Activated effector memory CD4-positive, alpha-beta T cell treated with Interleukin-2 at 50 U/mL for 16 hours (primary cell): ENCODE data around the gene KCNJ12.

Experiments used
- DNase-seq: peaks from one replicate; pipeline ENCODE4 v3.0.0-alpha.2; 2020

The KCNJ12 gene

DNA sequence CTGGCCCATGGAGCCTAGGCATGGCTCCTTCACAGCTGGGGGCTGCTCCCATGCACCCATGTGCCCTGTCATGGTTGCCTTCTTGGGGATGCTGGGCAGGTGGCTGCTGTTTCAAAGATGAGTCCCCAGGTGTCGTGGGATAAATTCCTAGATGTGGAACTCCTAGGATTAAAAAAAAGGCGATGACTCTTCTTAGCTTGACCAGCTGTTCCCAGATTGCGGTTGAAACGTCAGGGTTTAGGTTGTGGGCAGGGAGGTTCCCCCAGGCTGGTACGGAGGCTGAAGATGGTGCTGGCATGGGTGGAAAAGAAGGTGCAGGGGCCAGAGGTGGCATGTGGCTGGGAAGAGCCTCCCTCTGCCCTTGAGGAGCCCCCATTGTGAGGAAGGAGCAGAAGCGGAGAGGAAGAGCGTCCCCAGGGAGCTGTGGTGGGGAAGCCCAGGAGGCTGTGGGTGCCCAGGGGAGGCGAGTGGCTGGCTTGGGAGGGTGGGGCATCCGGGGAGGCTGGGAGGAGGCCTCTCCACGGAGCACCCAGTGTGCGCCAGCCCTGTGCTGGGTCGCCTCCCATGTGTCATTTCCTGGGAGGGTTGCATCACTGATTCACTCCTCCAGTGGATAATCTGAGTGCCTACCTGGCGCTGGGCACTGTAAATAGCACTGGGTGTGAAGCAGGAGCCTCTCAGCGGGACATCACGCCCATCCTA, 7.5 kb upstream of the KCNJ12 start:
- DNase-seq, result no peak

DNA sequence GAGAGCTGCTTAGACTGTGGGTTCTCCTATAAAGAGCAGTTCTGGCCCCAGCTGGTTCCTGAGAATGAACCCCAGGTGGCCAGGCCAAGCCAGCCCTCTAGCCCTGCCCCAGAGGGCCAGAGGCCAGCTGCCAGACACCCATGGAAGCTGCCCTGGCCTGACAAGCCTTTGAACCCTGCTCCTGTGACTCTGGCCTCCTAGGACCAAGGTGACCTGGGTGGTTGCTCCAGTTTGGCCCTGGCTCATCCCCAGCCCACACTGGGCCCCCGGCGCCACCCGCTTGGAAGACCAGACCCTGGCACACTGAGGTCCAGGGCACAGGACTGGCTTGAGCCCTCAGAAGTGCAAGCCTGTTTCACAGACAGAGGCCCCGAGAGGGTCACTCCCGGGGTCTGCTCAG, 6.8 kb upstream of the KCNJ12 start:
- no peak for DNase-seq

DNA sequence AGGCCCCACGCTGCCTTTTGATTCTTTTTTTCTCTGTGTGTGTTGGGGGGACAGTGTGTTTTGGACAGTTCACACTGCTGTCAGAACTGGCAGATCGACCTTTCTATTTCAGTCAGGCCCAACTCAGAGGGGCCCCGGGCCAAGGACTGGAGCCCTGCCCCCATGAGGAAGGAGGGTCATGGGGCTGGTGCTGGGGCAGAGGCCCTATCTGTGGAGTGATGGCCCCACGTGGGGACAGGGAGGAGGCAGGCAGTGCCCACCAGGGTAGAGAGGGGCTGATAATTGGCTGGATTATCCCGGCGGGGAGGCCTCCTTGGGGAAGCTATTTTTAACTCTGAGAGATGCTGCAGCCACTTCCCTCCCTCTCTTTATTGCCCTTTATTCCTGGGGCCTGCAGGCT, 5.7 kb upstream of the KCNJ12 start:
- DNase-seq, result no peak

DNA sequence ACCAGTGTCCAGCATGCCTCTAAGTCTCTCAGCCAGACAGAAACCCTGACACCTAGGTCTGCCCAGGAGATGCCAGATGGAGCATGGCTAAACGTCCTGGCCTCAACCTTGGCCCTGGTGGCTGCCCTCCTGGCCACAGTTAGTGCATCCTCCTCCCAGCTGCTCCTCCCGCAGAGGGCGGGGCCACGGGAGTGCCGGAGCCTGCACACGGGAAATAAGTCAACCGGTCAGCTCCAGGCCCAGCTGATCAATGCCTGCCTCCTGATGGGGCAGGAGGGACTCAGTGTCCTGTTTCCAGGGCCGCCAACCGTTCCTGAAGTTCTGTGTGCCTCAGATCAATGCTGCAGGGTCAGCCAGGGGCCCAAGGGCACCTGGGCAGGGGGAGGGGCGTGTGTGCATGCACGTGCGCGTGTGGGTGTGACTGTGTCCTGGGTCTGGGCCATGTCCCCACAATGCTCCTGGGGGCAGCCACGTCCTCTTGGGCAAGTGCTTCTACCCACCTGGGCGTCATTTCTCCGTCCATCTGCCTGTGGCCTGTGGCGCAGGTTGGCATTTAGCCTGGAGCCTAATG, 4.6 kb upstream of the KCNJ12 start:
- DNase-seq, result no peak

DNA sequence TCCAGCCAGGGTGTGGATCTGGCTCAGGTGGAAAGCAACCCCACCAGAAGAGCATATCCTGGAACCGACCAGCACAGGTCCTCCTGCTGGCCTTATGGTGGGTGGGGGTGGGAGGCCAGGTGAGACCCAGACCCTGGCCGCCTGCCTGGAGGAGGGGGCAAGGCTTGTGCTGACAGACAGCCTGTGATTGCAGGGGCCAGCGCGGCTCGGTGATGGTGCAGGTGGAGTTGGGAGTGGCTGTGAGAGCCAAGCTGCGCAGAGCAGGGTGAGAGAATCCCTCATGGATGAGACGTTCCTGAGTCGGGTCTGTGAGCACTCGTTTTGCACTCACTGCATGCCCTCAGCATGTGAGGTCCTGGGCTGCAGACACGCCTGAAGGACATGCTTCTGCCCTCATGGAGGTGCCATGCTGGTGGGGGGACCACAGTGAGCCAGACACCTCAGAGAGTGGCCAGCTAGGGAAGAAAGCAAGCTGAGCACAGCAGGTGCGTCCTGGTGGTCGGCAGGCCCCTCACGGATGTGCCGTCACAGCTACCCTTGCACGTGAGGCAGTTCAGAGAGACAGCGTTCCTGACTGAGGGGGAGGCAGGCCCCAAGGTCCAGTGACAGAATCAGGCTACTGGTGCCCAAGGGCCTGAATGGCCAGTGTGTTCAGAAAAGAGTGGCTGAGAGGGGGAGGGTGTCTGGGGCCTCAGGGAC, 3.8 kb upstream of the KCNJ12 start:
- no peak for DNase-seq

DNA sequence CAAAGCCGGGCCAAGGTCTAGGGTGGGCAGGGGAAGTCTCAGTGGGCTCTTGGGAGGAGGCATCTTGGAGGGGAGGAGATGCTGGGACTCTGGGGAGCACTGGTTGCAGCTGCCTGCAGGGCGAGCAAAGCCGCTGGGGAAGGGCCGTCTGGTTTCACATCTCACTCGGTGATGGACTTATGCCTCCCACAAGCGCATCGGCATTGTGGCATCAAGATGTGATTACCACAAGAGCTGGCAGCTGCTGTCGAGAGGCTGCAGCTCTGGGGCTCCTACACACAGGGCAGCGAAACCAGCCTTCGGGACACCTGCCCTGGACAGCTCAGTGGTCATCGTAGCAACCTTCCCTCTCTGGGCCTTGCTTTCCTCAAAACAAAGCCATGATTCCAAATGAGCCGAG, 3.1 kb upstream of the KCNJ12 start:
- no peak for DNase-seq

DNA sequence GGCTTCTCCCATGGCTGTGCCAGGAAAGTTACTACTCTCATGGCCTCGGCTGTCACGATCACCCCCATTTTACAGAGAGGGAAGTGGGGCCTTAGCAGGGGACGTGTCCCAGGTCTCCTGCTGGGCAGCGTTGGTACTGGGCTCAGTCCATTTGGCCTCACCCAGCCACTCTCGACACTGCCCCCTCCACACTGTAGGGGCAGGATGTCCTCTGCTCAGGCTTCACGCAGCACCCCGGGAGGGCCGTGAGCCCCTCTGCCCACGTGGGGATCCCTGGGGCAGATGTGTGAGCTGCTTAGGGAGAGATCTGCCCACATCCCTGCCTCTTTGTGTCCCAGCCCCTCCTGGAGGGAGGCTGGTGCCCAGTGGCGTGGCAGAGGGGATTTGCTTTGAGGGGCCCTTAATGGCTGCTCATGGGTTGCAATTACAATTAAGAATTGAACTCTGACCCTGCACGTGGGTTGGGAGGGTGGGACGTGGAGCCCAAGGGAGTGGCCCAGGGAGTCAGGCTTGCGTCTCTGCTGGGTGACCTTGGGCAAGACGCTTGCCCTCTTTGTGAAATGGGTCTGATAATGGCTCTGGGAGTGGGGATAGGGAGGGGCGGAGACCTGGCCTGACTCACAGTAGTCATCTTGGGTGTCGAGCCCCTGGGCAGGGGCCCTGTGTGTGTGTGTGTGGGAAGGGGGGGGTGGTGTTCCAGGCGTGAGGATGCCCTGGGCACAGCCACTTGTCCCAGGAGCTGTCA, 2.3 kb upstream of the KCNJ12 start:
- DNase-seq, result no peak

DNA sequence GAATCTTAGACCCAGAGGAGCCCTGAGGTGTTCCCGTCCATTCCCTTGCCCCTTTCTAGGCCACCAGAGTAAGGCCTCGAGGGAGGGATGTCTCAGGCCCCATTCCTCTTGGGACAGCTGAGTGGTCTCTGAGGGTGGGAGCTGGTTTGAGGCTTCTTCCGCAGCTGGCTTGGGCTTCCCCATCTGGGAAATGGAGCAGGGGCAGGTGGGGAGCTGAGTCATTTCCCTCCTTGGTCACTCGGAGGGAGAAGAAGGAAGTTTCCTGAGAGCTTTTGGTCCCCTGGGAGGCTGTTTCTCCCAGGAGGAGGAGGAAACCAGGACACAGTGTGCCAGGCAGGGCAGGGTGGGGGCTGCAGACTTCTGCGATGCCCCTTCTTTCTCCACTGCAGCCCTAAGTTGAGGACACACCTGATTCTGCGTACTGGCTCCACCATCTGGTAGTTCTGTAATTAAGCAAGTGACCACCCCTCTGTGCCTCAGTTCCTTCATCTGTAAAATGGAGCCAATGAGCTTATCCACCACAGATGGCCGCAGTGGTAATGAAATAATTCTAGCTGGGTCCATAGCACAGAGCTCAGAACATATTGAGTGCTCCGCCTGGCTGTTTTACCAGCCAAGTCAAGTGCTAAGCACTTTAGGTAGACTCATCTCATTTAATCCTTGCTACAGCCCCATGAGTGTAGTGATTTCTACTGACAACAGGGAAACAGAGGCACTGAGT, 1.6 kb upstream of the KCNJ12 start:
- no peak for DNase-seq

DNA sequence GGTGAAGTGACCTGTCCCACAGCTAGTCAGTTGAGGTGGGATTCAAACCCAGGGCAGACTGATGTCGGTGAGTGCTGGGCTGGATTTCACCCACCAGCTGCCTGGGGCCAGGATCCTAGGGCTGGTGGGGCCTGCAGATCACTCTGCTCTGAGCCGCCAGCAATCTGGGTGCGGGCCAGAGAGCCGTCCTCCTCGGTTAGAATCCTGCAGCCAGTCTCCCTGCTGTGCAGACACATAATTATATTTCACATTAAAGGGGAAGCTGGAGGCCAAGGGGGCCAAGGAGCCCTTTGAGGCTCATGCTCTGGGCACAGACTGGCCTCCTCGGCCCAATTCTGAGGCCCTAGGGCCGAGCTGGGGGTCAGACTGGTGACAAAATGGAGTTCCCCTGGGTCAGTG, 996 bp upstream of the KCNJ12 start:
- DNase-seq, result no peak

DNA sequence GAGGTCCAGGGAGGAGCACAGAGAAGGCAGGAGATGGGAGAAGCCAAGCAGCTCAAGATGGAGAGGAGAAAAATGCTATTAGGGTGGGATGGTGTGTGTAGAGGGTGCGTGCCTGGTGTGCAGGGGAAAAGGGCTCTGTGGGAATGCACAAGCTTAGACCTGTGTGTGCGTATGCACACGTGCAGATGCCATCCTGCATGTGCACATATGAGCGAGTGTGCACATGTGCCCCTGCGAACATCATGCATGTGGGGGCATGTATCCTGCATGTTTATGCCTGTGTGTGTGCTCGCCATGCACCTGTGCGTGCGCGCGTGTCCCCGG, 438 bp upstream of the KCNJ12 start:
- no peak for DNase-seq

DNA sequence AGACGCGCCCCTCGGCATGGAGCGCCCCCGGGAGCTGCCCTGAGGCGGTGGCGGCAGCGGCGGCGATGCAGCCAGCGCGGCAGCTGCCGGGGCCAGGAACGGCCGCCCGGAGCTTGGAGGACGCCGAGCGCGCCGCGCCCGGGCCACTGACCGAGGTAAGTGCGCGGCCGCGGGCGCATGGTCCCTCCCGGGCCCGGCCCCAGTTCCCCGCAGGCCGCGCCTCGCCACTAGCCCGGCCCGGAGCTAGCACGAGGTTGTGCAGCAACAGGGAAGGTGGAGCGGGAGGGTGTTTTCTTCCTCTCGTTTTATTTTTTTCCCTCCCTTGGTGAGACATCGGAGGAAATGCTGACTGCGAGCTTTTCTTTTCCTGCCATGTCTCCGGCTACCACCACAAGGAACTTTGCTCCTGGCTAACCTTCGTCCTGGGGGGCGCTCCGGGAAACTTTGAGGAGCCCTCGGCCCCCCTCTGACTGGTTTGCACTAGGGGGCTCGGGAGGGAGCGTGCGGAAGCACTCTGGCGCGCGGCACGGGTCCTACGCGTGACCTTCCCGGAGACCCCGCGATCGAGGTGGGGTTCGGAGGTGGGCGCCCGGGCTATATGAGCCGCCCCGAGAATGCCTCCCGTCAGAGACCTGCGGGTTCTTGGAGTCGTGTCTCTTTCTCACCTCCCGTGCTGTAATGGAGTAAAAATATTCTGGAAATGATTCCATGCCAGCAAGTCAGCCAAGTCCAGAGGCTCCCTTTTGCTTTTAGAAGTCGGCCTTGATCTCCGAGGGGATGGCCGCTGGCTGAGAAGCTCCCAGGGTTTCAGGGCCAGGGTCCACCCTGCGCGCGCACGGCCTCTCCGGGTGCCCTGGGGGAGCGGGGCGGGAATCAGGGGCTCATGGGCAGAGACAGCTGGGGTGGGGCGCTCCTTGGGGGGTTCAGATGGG, 868 bp downstream of the KCNJ12 start:
- no peak for DNase-seq

DNA sequence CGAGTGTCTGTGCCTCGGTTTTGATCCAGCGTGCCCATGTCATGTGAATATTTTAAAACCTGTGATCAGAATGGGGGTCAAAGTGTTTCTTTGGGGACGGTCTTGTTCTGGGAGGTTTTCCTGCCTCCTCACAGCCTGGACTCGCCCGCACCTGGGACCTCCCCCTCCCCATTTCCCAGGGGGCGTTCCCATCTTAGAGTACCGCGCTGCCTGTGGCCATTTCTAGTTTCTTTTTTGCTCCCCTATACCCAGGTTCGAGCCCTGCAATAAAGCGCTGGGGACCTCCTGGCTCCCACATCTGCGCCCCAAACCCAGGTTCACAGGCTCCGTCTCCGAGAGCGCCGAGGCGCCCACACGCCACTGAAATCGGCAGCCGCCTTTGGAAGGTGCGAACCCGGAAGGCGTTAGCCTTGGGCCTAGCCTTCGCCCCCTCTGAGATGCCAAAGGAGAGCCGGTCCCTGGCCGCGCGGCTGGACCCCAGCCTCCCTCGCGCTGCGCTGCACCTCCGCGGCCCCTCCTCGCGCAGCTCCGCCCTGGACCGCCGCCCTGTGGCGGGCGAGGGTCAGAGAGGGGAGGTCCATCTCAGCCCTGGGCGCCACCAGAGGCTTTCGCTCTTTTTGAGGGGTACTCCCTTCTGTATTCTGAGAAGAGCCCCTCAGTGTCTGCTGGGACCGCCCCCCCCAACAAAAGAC, 1.7 kb downstream of the KCNJ12 start:
- DNase-seq, result no peak

DNA sequence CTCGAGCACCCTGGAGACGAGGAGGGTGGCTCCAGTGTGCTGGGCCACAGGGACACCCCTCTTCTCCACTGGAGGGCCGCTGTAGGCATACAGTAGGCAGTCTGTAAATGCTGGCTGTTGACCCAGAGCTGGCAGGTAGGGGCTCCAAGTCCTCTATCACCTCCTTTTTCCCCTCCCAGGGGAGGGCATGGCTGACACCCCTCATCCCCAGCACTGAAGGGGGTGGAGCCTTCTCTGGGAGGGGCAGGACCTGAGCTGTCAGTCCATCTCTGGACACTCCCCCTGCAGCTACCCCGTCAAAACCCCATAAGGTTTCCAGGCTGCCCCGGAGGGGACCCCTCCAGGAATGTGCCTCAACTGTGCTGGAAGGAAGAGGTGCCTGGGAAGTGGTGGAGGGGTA, 2.4 kb downstream of the KCNJ12 start:
- no peak for DNase-seq

DNA sequence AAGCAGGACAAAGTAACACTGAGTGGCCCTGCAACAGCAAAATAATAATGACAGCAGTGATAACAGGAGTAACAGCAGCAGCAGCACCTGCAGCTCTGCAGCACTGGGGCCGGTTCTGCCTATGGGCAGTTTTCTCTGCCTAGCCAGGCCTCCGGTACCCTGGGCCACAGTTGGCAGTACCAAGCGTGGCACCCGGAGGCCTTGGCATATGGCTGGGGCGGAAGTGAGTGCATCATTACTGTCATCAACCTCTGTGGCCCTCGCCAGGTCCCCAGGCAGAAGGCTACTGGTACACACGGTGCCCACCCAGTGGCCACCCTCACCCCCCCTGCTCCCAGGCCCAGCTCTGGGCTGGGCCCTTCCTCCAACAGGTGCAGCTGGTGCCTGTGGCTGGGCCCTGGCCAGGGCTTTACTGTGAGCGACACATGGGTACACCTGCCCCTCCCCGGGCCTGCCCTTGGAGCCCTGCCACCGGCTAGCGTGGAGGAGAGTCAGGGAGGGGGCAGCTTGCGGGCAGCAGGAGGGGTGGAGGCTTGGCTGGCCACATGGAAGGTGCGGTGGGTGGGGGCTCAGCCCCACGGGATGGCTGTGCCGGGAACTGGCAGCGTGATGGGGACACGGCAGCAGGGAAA, 3.0 kb downstream of the KCNJ12 start:
- no peak for DNase-seq

DNA sequence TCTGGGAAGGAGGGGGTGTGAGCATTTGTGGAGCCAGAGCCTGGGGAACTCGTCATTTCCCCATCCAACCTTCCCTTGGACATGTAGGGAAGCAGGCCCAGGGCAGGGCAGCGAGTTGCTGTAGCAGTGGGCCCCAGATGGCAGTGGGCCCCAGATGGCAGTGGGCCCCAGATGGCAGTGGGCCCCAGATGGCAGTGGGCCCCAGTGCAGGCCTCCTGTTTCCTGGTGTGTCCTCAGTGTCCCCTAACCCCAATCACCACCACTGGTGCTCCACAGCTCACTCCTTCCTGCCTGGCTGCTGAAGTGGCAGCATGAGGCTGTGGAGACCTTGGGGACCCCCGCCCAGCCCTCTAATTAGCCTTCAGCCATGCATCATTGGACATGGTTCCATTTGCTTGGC, 4.5 kb downstream of the KCNJ12 start:
- no peak for DNase-seq

DNA sequence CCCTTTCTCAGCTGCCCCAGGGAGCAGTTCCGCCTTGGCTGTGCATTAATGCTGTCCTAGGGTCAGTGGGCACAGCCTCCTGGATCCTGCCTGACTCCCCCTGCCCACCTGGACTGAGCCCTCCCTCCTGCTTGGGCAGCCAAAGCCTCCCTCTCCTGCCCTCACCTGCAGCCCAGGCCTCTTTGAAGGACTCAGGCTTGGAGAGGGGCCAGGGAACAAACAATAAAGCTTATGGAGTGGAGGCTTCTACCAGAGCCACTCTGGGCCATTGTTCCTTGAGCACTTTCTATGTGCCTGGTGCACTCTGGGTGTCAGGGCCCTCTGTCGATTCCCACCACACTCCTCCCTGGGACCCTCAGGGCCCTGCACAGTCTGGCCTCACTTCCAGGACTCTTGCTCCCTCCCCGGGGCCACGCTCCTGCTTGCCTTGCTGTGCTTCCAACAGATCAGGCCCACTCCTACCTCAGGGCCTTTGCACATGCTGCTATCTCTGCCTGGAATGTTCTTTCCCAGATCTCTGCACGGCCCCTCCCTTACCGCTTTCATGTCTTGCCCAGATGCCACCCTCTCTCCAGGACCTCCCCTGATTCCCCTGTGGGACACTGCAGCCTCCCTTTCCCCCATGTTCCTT, 5.0 kb downstream of the KCNJ12 start:
- no peak for DNase-seq

DNA sequence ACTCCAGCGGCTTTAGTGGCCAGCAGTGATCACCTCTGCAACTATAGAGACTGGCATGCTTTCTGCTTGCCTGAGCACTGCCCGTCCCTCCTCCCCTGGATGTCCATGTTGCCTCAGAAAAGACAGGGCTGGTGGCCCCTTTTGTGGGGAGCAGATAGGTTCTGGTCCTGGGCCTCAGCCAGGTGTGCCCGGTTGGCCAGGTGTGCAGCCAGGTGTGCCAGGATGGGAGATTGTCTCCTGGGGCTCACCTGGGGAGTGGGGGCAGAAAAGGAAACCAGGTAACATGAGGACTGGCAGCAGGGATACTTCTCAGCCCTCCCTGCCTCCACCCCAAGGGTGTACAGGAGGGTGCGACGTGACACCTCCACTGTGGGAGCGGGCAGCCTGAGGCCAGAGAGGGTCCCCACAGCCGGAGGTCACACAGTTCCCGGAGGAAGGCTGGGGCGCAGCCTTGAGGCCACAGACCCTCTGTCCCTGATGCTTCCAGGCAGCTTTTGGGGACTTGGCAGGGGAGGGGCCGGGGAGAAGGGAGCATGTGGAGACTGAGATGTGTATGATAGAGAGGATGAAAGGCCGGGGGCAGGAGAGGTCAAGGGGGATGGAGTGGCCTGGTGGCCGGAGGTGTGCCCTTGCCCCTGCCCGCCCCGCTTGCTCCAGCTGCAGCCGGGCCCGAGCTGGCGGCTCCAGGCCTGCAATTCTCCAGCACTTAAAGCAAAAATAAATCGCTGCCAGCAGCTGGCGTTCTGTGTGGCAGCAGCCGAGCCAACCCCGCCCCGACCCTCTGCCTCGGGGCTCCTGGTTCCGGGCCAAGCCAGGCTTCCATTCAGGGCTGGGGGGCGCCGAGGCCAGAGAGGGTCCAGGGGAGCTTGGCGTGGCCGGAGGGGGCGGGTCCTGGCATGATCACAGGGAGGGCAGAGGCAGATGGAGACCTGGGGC, 6.7 kb downstream of the KCNJ12 start:
- no peak for DNase-seq

DNA sequence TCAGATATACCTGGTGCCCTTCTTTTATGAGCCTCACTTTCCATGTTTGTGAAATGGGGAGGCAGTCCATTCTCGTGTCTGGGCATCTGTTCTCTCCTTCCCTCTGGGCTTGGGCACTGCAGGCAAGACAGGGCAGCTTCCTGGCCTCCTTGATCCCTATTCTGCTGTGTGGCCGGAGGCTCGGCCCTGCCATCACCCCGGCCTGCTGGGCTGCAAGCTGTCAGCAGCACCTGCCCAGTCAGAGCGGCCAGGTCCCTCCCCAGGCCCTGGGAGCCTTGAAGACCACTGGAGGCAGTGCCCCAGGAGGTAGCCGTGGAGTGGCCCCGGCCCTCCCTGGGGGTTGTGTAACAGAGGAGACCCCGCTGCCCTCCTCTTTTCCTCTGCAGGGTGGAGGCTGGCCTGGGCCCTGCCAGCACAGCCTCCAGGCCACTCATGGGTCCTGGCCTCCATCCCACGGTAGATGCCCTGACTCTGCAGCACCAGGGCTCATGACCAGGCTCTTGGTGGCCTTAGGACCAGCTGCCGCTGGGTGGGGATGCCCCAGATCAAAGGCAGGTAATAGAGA, 9.2 kb downstream of the KCNJ12 start:
- no peak for DNase-seq

DNA sequence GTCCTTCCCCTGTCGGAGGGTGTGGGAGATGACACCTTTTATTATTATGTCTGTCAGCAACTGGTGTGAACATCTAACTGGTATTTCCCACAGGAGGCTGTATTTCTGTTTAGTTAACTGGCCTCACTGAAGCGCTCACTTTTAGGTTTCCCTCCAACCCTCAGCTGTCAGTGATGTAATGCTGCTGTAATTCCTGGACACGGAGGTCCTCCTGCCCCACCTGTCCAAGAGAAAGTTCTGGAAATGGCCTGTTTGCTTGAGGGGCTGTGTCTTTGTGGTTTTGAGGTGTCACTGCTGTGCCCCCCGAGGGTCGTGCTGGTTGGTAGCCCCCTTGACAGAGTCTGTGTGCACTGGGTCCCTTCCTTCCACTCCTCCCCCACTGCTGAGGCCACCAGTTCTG, 11.5 kb downstream of the KCNJ12 start:
- DNase-seq, result no peak
